HepG2 (cell line): ENCODE data around the gene TXNL4B. TPM values are rescaled to one million over a fixed set of nuclear protein-coding genes. Genes with fewer than 3 reads are reported as not detected.

Experiments
- CREM ChIP-seq, 2 experiments: sonication (generic) in 1 of 2; formaldehyde crosslinking in 1 of 2; IDR thresholded peaks; 2 replicates each; pipeline versions ENCODE4 v1.4.0 to v1.6.1; 2016 to 2020; ENCODE audit warnings: antibody characterized with exemption in 1 of 2, mild to moderate bottlenecking in 1 of 2, missing genetic modification reagents in 1 of 2
- E2F5 ChIP-seq: sonication (generic); formaldehyde crosslinking; conservative IDR thresholded peaks from 2 replicates; pipeline ENCODE4 v1.4.0; 2020; ENCODE audit warnings: missing genetic modification reagents
- ETV6 ChIP-seq: sonication (generic); formaldehyde crosslinking; conservative IDR thresholded peaks from 2 replicates; pipeline ENCODE4 v1.4.0; 2020; ENCODE audit warnings: missing genetic modification reagents
- FOSL2 ChIP-seq: sonication (generic); formaldehyde crosslinking; IDR thresholded peaks from 2 replicates; pipeline ENCODE4 v1.4.0; 2020; ENCODE audit warnings: missing genetic modification reagents
- FOXA1 ChIP-seq, 2 experiments: fragments of 450-650 bp in 1 of 2; sonication (generic) in 1 of 2; formaldehyde crosslinking in 1 of 2; IDR thresholded peaks; 2 replicates each; pipeline versions ENCODE4 v1.4.0 to v1.6.1; 2016 to 2020; ENCODE audit warnings: missing genetic modification reagents in 1 of 2
- HNF1A ChIP-seq, 2 experiments: sonication (generic) in 1 of 2; formaldehyde crosslinking in 1 of 2; IDR thresholded peaks; 2 replicates each; pipeline versions ENCODE4 v1.4.0 to v1.6.1; 2016 to 2020; ENCODE audit warnings: borderline replicate concordance in 1 of 2, low read depth in 1 of 2, mild to moderate bottlenecking in 1 of 2, missing genetic modification reagents in 1 of 2
- NAIF1 ChIP-seq: sonication (generic); formaldehyde crosslinking; IDR thresholded peaks from 2 replicates; pipeline ENCODE4 v1.5.0; 2020; ENCODE audit warnings: mild to moderate bottlenecking, missing genetic modification reagents, borderline replicate concordance
- RBFOX2 ChIP-seq: fragments of 200-400 bp; formaldehyde crosslinking; IDR thresholded peaks from 2 replicates; pipeline ENCODE4 v1.6.1; 2017; ENCODE audit warnings: low read depth, mild to moderate bottlenecking, low read length
- REL ChIP-seq: sonication (generic); formaldehyde crosslinking; conservative IDR thresholded peaks from 2 replicates; pipeline ENCODE4 v1.8.0; 2022; ENCODE audit warnings: mild to moderate bottlenecking, missing genetic modification reagents, moderate library complexity
- SAP130 ChIP-seq: IDR thresholded peaks from 2 replicates; pipeline ENCODE4 v1.6.1; 2016; ENCODE audit warnings: low read depth
- ZGPAT ChIP-seq: IDR thresholded peaks from 2 replicates; pipeline ENCODE4 v1.6.1; 2016; ENCODE audit warnings: mild to moderate bottlenecking
- ZHX1 ChIP-seq: sonication (generic); formaldehyde crosslinking; IDR thresholded peaks from 2 replicates; pipeline ENCODE4 v1.8.1; 2022; ENCODE audit warnings: low read depth, mild to moderate bottlenecking, missing genetic modification reagents
- ZNF260 ChIP-seq: sonication (generic); formaldehyde crosslinking; IDR thresholded peaks from 2 replicates; pipeline ENCODE4 v1.4.0; 2020; ENCODE audit warnings: missing genetic modification reagents, low read depth, mild to moderate bottlenecking, borderline replicate concordance
- ZNF451 ChIP-seq: sonication (generic); formaldehyde crosslinking; IDR thresholded peaks from 2 replicates; pipeline ENCODE4 v1.5.0; 2020; ENCODE audit warnings: mild to moderate bottlenecking, missing genetic modification reagents
- ZNF567 ChIP-seq: sonication (generic); formaldehyde crosslinking; IDR thresholded peaks from 2 replicates; pipeline ENCODE4 v1.8.1; 2023; ENCODE audit warnings: mild to moderate bottlenecking, missing genetic modification reagents, borderline replicate concordance
- polyA plus RNA-seq, 8 experiments: library from polyadenylated mRNA; depleted of rRNA in 3 of 8; stranded (reverse) in 7 of 8; unstranded in 1 of 8; fragments of >200 nt; fragmentation: Illumina TruSeq in 4 of 8; extraction: Trizol in 4 of 8; gene quantifications; 2 replicates each; pipeline versions ENCODE4 v1.2.1 to v1.2.3, GENCODE V29; 2011 to 2016; ENCODE audit warnings: low read depth in 4 of 8, missing spikeins in 1 of 8, mixed read lengths in 1 of 8; ENCODE audit not compliant: insufficient read depth in 1 of 8
- total RNA-seq, 5 experiments: library from RNA; depleted of rRNA; stranded (reverse); fragments of >200 nt; fragmentation: Illumina TruSeq; extraction: Trizol; gene quantifications; 2 replicates each; pipeline ENCODE4 v1.2.3, GENCODE V29; 2016; ENCODE audit warnings: low read depth in 1 of 5
- TF ChIP-seq, protein P1 (sequence below): IDR thresholded peaks from 2 replicates; pipeline ENCODE4 v1.6.1; 2016; ENCODE audit warnings: missing genetic modification reagents, missing compliant biosample characterization

TXNL4B gene
- total and polyA plus RNA-seq, 2 of the 13 experiments (the other 11 are each of a cell fraction or from before 2014, with no cell fraction given) = 17.4 to 18.3 TPM

DNA sequence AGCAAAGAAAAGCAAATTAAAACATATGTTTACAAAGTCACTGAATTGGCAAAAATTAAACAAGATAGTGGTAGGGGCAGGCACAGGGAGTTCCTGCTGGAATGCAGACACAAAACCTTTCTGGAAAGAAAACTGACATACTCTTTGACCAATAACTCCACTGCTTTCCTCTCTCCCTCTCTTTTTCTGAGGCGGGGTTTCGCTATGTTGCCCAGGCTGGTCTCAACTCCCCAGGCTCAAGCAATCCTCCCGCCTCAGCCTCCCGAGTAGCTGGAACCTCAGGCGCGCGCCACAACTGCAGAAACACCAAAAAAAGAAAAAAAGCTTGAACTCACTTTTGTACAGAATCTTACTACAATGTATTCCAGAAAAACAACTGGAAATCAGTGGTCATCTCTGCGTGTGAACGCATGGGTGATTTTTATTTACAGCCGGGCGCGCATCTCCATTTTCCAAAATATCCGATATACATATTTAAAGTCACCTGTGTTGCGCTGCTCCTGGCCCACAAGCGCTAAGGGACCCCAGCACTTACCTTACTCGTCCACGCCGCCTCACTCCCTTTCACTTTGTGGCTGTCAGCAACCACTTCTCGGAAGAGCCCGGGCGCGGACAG, 480 bp downstream of the TXNL4B start (continued):
- no peak for TF ChIP-seq HNF1A (IDR thresholded peaks at IDR 0.05; ENCODE audit: low read depth)
- no peak for TF ChIP-seq HNF1A (CRISPR knock-in tag; IDR thresholded peaks at IDR 0.05; ENCODE audit: borderline replicate concordance)
- no peak for TF ChIP-seq ZNF260 (CRISPR knock-in tag)
- TF ChIP-seq ZNF567 (CRISPR knock-in tag) = no peak
- TF ChIP-seq FOXA1 (IDR thresholded peaks at IDR 0.05) = no peak
- TF ChIP-seq FOXA1 (CRISPR knock-in tag; IDR thresholded peaks at IDR 0.05) = no peak
- no peak for TF ChIP-seq ETV6 (CRISPR knock-in tag)
- TF ChIP-seq RBFOX2 = no peak
- TF ChIP-seq, protein P1, sequence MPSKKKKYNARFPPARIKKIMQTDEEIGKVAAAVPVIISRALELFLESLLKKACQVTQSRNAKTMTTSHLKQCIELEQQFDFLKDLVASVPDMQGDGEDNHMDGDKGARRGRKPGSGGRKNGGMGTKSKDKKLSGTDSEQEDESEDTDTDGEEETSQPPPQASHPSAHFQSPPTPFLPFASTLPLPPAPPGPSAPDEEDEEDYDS (CRISPR knock-in tag) = no peak
- no peak for TF ChIP-seq FOSL2 (CRISPR knock-in tag)
- TF ChIP-seq CREM (IDR thresholded peaks at IDR 0.05) = no peak
- no peak for TF ChIP-seq CREM (CRISPR knock-in tag; IDR thresholded peaks at IDR 0.05)
- TF ChIP-seq ZHX1 (CRISPR knock-in tag) = no peak
- 0 out of 2 replicates have a peak, but pooled peaks have one; percentile 58 for TF ChIP-seq REL (CRISPR knock-in tag)
- no peak for TF ChIP-seq ZGPAT (CRISPR knock-in tag)
- no peak for TF ChIP-seq E2F5 (CRISPR knock-in tag)
- no peak for TF ChIP-seq ZNF451 (CRISPR knock-in tag)
- 0 out of 2 replicates have a peak, but pooled peaks have one; percentile 61 for TF ChIP-seq NAIF1 (CRISPR knock-in tag)
- no peak for TF ChIP-seq SAP130 (CRISPR knock-in tag)
